Activated T-helper 1 cell treated with anti-CD3 and anti-CD28 coated beads, Interleukin-12 subunit alpha, Interleukin-12 subunit beta, Interleukin-2, Interleukin-4 antibody, amounts not matched to agents 30 ng/mL and 10 ng/mL and 1 ng/mL, durations not matched to agents 14 hours and 24 hours and 36 hours (primary cell): ENCODE measurements around the gene ENC1. TPM values are rescaled to one million over a fixed set of nuclear protein-coding genes. Genes with fewer than 3 reads are reported as not detected.

Experiments used
- DNase-seq: peaks from one replicate; pipeline ENCODE4 v3.0.0; 2021; ENCODE audit warnings: low spot score
- H3K27ac Mint-ChIP-seq: one replicate; pipeline ENCODE4 v1.8.0; 2021; ENCODE audit warnings: mild to moderate bottlenecking, mixed read lengths
- H3K27me3 Mint-ChIP-seq: one replicate; pipeline ENCODE4 v1.8.0; 2022; ENCODE audit warnings: mild to moderate bottlenecking, moderate library complexity, mixed read lengths; ENCODE audit not compliant: insufficient read depth
- H3K36me3 Mint-ChIP-seq: one replicate; pipeline ENCODE4 v1.8.0; 2021; ENCODE audit warnings: low read depth, mixed read lengths
- H3K4me1 Mint-ChIP-seq: one replicate; pipeline ENCODE4 v1.8.0; 2021; ENCODE audit warnings: low read depth, mixed read lengths
- H3K4me3 Mint-ChIP-seq: one replicate; pipeline ENCODE4 v1.8.0; 2021; ENCODE audit warnings: mild to moderate bottlenecking, moderate library complexity, mixed read lengths
- H3K9me3 Mint-ChIP-seq: one replicate; pipeline ENCODE4 v1.8.0; 2021; ENCODE audit warnings: mixed read lengths
- intact Hi-C: fragments of 100-400 bp; cut with micrococcal nuclease; formaldehyde crosslinking; loops from one replicate; pipeline ENCODE4 v1.15.1; 2024
- total RNA-seq: library from RNA; stranded (reverse); gene quantifications from 2 replicates; pipeline ENCODE4 v1.2.3, GENCODE V29; 2022

The ENC1 gene
- total RNA-seq, 1 donor from 2014 or later: 3.2 TPM

DNA sequence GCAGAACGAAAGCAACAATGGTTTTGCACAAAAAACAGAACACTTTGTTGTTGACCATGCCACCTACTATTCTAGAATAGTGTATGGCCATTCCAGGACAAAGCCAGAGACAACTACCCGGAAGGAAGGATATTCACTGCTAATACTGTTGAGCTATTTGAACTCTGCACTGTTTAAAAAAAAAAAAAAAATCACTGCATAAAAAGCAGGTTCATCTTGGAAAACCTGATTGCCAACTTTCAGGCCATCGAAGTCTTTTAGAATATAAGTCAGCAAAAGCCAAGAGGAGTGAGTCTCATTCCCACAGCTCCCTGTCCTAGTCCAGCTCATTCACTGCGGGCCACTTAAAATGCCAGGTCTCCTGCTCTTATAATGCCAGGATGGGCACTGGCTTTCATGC is 4.0 kb downstream of the ENC1 start:
- no peaks in the 10 kb centered on the region for H3K9me3 Mint-ChIP-seq
- H3K27ac Mint-ChIP-seq: no peak overlapping the region
- no peak for DNase-seq
- peaks cover 14% of the 10 kb centered on the region for H3K27me3 Mint-ChIP-seq
- intact Hi-C loops: no loop called here
- H3K4me1 Mint-ChIP-seq: peaks cover 50% of the 10 kb centered on the region
- H3K4me3 Mint-ChIP-seq: no peak overlapping the region
- H3K36me3 Mint-ChIP-seq: peaks cover 2% of the 10 kb centered on the region

DNA sequence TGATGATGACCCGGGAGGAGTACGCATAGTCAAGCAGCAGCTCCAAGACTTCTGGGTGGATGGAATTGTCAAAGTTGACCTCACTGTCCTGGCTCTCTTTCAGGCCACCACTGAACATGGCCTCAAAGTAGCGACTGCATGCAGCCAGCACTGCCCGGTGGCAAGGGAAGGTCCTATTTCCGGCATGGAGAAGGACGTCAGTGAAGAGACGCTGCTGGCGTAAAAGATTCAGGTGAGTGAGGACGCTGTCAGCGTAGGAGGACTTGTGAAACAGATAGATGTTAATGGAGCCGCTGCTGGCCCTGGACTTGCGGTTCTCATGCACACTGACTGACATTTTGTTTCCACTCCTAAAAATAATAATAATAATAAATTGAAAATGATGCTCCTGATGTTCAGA is 4.4 kb downstream of the ENC1 start:
- Mint-ChIP-seq H3K4me3 (no peak overlapping the region), H3K4me1 (peaks cover 50% of the 10 kb centered on the region), H3K36me3 (peaks cover 2% of the 10 kb centered on the region), H3K27ac (no peak overlapping the region), H3K27me3 (peaks cover 14% of the 10 kb centered on the region), H3K9me3 (no peaks in the 10 kb centered on the region)
- intact Hi-C loops: no loop called here
- no peak for DNase-seq

GRCh38 chr5:74634611-74635286 is 5.8 kb downstream of the ENC1 start:
- intact Hi-C loops: no loop called here
- H3K27ac Mint-ChIP-seq: no peak overlapping the region
- no peak overlapping the region for H3K4me3 Mint-ChIP-seq

GRCh38 chr5:74633695-74634094 is 6.8 kb downstream of the ENC1 start:
- intact Hi-C loops: no loop called here
- no peak for DNase-seq
- peaks cover 37% of the 10 kb centered on the region for H3K4me1 Mint-ChIP-seq
- no peak overlapping the region for H3K4me3 Mint-ChIP-seq
- peaks cover 2% of the 10 kb centered on the region for H3K36me3 Mint-ChIP-seq
- peaks cover 9% of the 10 kb centered on the region for H3K27me3 Mint-ChIP-seq
- no peaks in the 10 kb centered on the region for H3K9me3 Mint-ChIP-seq
- no peak overlapping the region for H3K27ac Mint-ChIP-seq

More at GRCh38 chr5:74634611-74635286, 5.8 kb downstream of the ENC1 start:
- Mint-ChIP-seq H3K27me3 (peaks cover 13% of the 10 kb centered on the region), H3K9me3 (no peaks in the 10 kb centered on the region), H3K4me1 (peaks cover 48% of the 10 kb centered on the region), H3K36me3 (peaks cover 2% of the 10 kb centered on the region)
- DNase-seq: no peak

GRCh38 chr5:74632947-74633356 is 7.6 kb downstream of the ENC1 start:
- no peak for DNase-seq
- Mint-ChIP-seq H3K4me1 (peaks cover 30% of the 10 kb centered on the region), H3K36me3 (peaks cover 2% of the 10 kb centered on the region), H3K4me3 (no peak overlapping the region), H3K27ac (no peak overlapping the region), H3K9me3 (no peaks in the 10 kb centered on the region), H3K27me3 (peaks cover 3% of the 10 kb centered on the region)
- intact Hi-C loops: no loop called here

- Mint-ChIP-seq H3K27me3 (no peaks in the 10 kb centered on the region), H3K9me3 (no peaks in the 10 kb centered on the region), H3K4me1 (peaks cover 27% of the 10 kb centered on the region), H3K36me3 (peaks cover 2% of the 10 kb centered on the region), H3K4me3 (no peak overlapping the region), H3K27ac (peak overlapping the region; percentile 79)
- DNase-seq: peak; percentile 21
- intact Hi-C loops: loop anchor here (1.0 kb wide), 3 partner anchors 8 to 52 kb away; no protein-coding TSS in a partner anchor
Observed at GRCh38 chr5:74631081-74631953, 9.2 kb downstream of the ENC1 start.

GRCh38 chr5:74630453-74631066 is 10.0 kb downstream of the ENC1 start:
- H3K27ac Mint-ChIP-seq: no peak overlapping the region
- no peak overlapping the region for H3K4me3 Mint-ChIP-seq
- H3K4me1 Mint-ChIP-seq: peaks cover 27% of the 10 kb centered on the region
- H3K9me3 Mint-ChIP-seq: no peaks in the 10 kb centered on the region
- intact Hi-C loops: loop anchor here (1.0 kb wide), 3 partner anchors 8 to 51 kb away; no protein-coding TSS in a partner anchor
- no peak for DNase-seq
- no peaks in the 10 kb centered on the region for H3K36me3 Mint-ChIP-seq
- peaks cover 2% of the 10 kb centered on the region for H3K27me3 Mint-ChIP-seq

DNA sequence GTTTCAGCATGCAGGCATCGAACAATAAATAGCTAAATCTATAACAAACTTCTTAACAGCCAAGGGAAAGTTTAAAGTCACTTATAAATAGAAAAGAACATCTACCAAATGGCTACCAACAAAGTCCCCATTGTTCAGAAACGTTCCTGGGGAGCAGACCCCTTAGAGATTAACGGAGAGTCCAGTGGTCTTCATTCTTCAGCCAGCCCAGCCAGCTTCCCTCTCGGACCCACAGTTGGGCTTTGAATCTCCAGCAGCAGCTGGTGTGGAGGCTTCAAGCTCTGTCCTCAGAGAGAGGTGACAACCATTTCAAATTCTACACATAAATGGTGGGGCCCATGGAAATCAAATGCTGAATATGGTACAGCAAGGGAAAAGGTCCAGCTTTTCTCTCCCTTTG is 11.2 kb downstream of the ENC1 start:
- H3K4me1 Mint-ChIP-seq: peaks cover 27% of the 10 kb centered on the region
- no peaks in the 10 kb centered on the region for H3K36me3 Mint-ChIP-seq
- H3K9me3 Mint-ChIP-seq: no peaks in the 10 kb centered on the region
- DNase-seq: no peak
- H3K27me3 Mint-ChIP-seq: peaks cover 6% of the 10 kb centered on the region
- no peak overlapping the region for H3K4me3 Mint-ChIP-seq
- H3K27ac Mint-ChIP-seq: no peak overlapping the region
- intact Hi-C loops: no loop called here

- intact Hi-C loops: no loop called here
- no peaks in the 10 kb centered on the region for H3K36me3 Mint-ChIP-seq
- H3K27me3 Mint-ChIP-seq: peaks cover 11% of the 10 kb centered on the region
Observed at GRCh38 chr5:74628359-74628758, 12.2 kb downstream of the ENC1 start.

GRCh38 chr5:74627646-74628279 is 12.8 kb downstream of the ENC1 start:
- intact Hi-C loops: no loop called here
- DNase-seq: no peak
- Mint-ChIP-seq H3K36me3 (no peaks in the 10 kb centered on the region), H3K9me3 (no peaks in the 10 kb centered on the region), H3K27me3 (peaks cover 16% of the 10 kb centered on the region), H3K4me3 (no peak overlapping the region), H3K4me1 (peaks cover 26% of the 10 kb centered on the region), H3K27ac (no peak overlapping the region)

More at GRCh38 chr5:74628359-74628758, 12.2 kb downstream of the ENC1 start:
- no peak for DNase-seq
- H3K9me3 Mint-ChIP-seq: no peaks in the 10 kb centered on the region
- no peak overlapping the region for H3K4me3 Mint-ChIP-seq
- no peak overlapping the region for H3K27ac Mint-ChIP-seq
- peaks cover 27% of the 10 kb centered on the region for H3K4me1 Mint-ChIP-seq

GRCh38 chr5:74626386-74627222 is 13.9 kb downstream of the ENC1 start:
- H3K36me3 Mint-ChIP-seq: no peaks in the 10 kb centered on the region
- peaks cover 16% of the 10 kb centered on the region for H3K27me3 Mint-ChIP-seq
- H3K4me3 Mint-ChIP-seq: no peak overlapping the region
- H3K9me3 Mint-ChIP-seq: no peaks in the 10 kb centered on the region
- no peak for DNase-seq
- H3K4me1 Mint-ChIP-seq: peaks cover 25% of the 10 kb centered on the region
- intact Hi-C loops: no loop called here
- no peak overlapping the region for H3K27ac Mint-ChIP-seq

GRCh38 chr5:74625742-74626241 is 14.7 kb downstream of the ENC1 start:
- Mint-ChIP-seq H3K9me3 (no peaks in the 10 kb centered on the region), H3K27me3 (peaks cover 16% of the 10 kb centered on the region), H3K4me3 (no peak overlapping the region), H3K4me1 (peaks cover 17% of the 10 kb centered on the region), H3K36me3 (no peaks in the 10 kb centered on the region), H3K27ac (no peak overlapping the region)
- DNase-seq: no peak
- intact Hi-C loops: no loop called here
